Hepatocyte (in vitro differentiated cells): Measurements from ENCODE around the gene TFDP1. TPM values are rescaled to one million over a fixed set of nuclear protein-coding genes. Genes with fewer than 3 reads are reported as not detected.

Experiments used
- DNase-seq: peaks from one replicate; pipeline ENCODE4 v3.0.0-alpha.2; 2016; ENCODE audit warnings: low spot score
- H2AFZ ChIP-seq: fragments of 200-600 bp; sonication (generic); 2 replicates; pipeline ENCODE4 v1.6.0; 2016; ENCODE audit warnings: antibody characterized with exemption, mild to moderate bottlenecking
- H3K27ac ChIP-seq: fragments of 200-600 bp; sonication (generic); 2 replicates; pipeline ENCODE4 v1.5.1; 2016; ENCODE audit warnings: mild to moderate bottlenecking
- H3K27me3 ChIP-seq: fragments of 200-600 bp; sonication (generic); 2 replicates; pipeline ENCODE4 v1.6.1; 2016
- H3K36me3 ChIP-seq: fragments of 200-600 bp; sonication (generic); replicated peaks from 2 replicates; pipeline ENCODE4 v1.5.1; 2016; ENCODE audit warnings: low read depth; ENCODE audit not compliant: insufficient read depth
- H3K4me1 ChIP-seq: fragments of 200-600 bp; sonication (generic); 2 replicates; pipeline ENCODE4 v1.5.1; 2016; ENCODE audit warnings: mild to moderate bottlenecking, moderate library complexity; ENCODE audit not compliant: insufficient read depth
- H3K4me2 ChIP-seq: fragments of 200-600 bp; sonication (generic); 2 replicates; pipeline ENCODE4 v1.6.0; 2016
- H3K4me3 ChIP-seq: fragments of 200-600 bp; sonication (generic); 2 replicates; pipeline ENCODE4 v1.5.1; 2016; ENCODE audit warnings: mild to moderate bottlenecking
- H3K79me2 ChIP-seq: fragments of 200-600 bp; sonication (generic); 2 replicates; pipeline ENCODE4 v1.6.0; 2017; ENCODE audit warnings: mild to moderate bottlenecking
- H3K9me2 ChIP-seq: fragments of 200-600 bp; sonication (generic); replicated peaks from 2 replicates; pipeline ENCODE4 v1.6.0; 2017; ENCODE audit warnings: mild to moderate bottlenecking; ENCODE audit not compliant: insufficient read depth
- H3K9me3 ChIP-seq: fragments of 200-600 bp; sonication (generic); 2 replicates; pipeline ENCODE4 v1.5.1; 2016; ENCODE audit warnings: low read depth, mild to moderate bottlenecking
- H4K20me1 ChIP-seq: fragments of 200-600 bp; sonication (generic); 2 replicates; pipeline ENCODE4 v1.6.0; 2016; ENCODE audit warnings: mild to moderate bottlenecking; ENCODE audit not compliant: insufficient read depth, poor library complexity, severe bottlenecking
- CTCF ChIP-seq: fragments of 200-600 bp; sonication (generic); IDR thresholded peaks from 2 replicates; pipeline ENCODE4 v1.5.1; 2016; ENCODE audit warnings: antibody characterized with exemption, mild to moderate bottlenecking; ENCODE audit not compliant: poor library complexity
- EZH2 ChIP-seq: fragments of 200-600 bp; sonication (generic); IDR thresholded peaks from 2 replicates; pipeline ENCODE4 v1.6.1; 2016; ENCODE audit warnings: antibody characterized with exemption, mild to moderate bottlenecking, borderline replicate concordance
- EZH2phosphoT487 ChIP-seq: fragments of 200-600 bp; sonication (generic); IDR thresholded peaks from one replicate; pipeline ENCODE4 v1.6.1; 2018; ENCODE audit warnings: antibody characterized with exemption, mild to moderate bottlenecking, low read depth, moderate library complexity; ENCODE audit not compliant: unreplicated experiment, severe bottlenecking
- WGBS: methylation state at CpG from one replicate; pipeline ENCODE4 v1.1.6; 2016; ENCODE audit warnings: low lambda C conversion rate; ENCODE audit errors: missing lambda C conversion rate; 5-methylcytosine and 5-hydroxymethylcytosine counted together
- polyA plus RNA-seq: library from polyadenylated mRNA; unstranded; fragments of >200 nt; fragmentation: Nextera tagmentation; extraction: Ambion mirVana; gene quantifications from 2 replicates; pipeline ENCODE4 v1.2.1, GENCODE V29; 2016
- total RNA-seq: library from RNA; depleted of rRNA; stranded (reverse); fragments of >200 nt; gene quantifications from 2 replicates; pipeline ENCODE4 v1.2.3, GENCODE V29; 2014

Gene TFDP1
- total and polyA plus RNA-seq, 2 experiments from 2014 or later = 54.0 to 62.9 TPM

GRCh38 chr13:113601166-113602070 lies 16.9 kb downstream of the TFDP1 start:
- no peak for DNase-seq
- no peaks in the 10 kb centered on the region for H3K9me2 ChIP-seq
- TF ChIP-seq CTCF = no peak
- TF ChIP-seq EZH2phosphoT487 = no peak
- TF ChIP-seq EZH2 = no peak
- no peaks in the 10 kb centered on the region for H3K36me3 ChIP-seq
- no peak overlapping the region for H3K4me3 ChIP-seq
- H3K27ac ChIP-seq = no peak overlapping the region
- WGBS = 93% methylated on average over 28 of the region's 28 CpGs
- H3K79me2 ChIP-seq = peaks cover 80% of the 10 kb centered on the region
- no peaks in the 10 kb centered on the region for H3K4me1 ChIP-seq
- H3K9me3 ChIP-seq = no peaks in the 10 kb centered on the region
- no peak overlapping the region for H2AFZ ChIP-seq
- no peaks in the 10 kb centered on the region for H4K20me1 ChIP-seq
- H3K27me3 ChIP-seq = no peaks in the 10 kb centered on the region
- no peak overlapping the region for H3K4me2 ChIP-seq

- Histone ChIP-seq H3K9me3 (no peaks in the 10 kb centered on the region), H3K36me3 (no peaks in the 10 kb centered on the region), H4K20me1 (no peaks in the 10 kb centered on the region), H3K27me3 (no peaks in the 10 kb centered on the region), H3K4me1 (no peaks in the 10 kb centered on the region), H3K4me2 (no peak overlapping the region), H3K4me3 (no peak overlapping the region), H3K27ac (no peak overlapping the region), H3K9me2 (no peaks in the 10 kb centered on the region), H3K79me2 (peaks cover 79% of the 10 kb centered on the region), H2AFZ (no peak overlapping the region)
- WGBS = 84% methylated on average over 14 of the region's 15 CpGs
- no peak for DNase-seq
- TF ChIP-seq CTCF = no peak
- no peak for TF ChIP-seq EZH2
- TF ChIP-seq EZH2phosphoT487 = no peak
Measured at GRCh38 chr13:113602291-113602988, 17.9 kb downstream of the TFDP1 start.

GRCh38 chr13:113603116-113603710 lies 18.7 kb downstream of the TFDP1 start:
- Histone ChIP-seq H3K27ac (no peak overlapping the region), H3K36me3 (no peaks in the 10 kb centered on the region), H3K9me2 (no peaks in the 10 kb centered on the region), H3K9me3 (no peaks in the 10 kb centered on the region), H3K4me1 (no peaks in the 10 kb centered on the region), H3K4me3 (no peak overlapping the region), H3K79me2 (peaks cover 79% of the 10 kb centered on the region), H4K20me1 (no peaks in the 10 kb centered on the region), H3K27me3 (no peaks in the 10 kb centered on the region), H3K4me2 (no peak overlapping the region), H2AFZ (no peak overlapping the region)
- no peak for DNase-seq
- TF ChIP-seq EZH2phosphoT487 (no peak), EZH2 (no peak), CTCF (no peak)
- WGBS = 86% methylated on average over 13 of the region's 13 CpGs
